HepG2 (cell line): Measurements from ENCODE around the gene NCBP3. TPM values are rescaled to one million over a fixed set of nuclear protein-coding genes. Genes with fewer than 3 reads are reported as not detected.

Source experiments
- ATF7-NPFF ChIP-seq: sonication (generic); formaldehyde crosslinking; IDR thresholded peaks from 2 replicates; pipeline ENCODE4 v1.8.1; 2023; ENCODE audit warnings: mild to moderate bottlenecking, low read depth, missing genetic modification reagents, moderate library complexity
- CENPT ChIP-seq: sonication (generic); formaldehyde crosslinking; IDR thresholded peaks from 2 replicates; pipeline ENCODE4 v1.8.0; 2022; ENCODE audit warnings: low read depth, mild to moderate bottlenecking, moderate library complexity, missing genetic modification reagents
- GATA4 ChIP-seq: sonication (generic); IDR thresholded peaks from 2 replicates; pipeline ENCODE4 v1.6.1; 2016; ENCODE audit warnings: antibody characterized with exemption, low read depth, borderline replicate concordance
- MIER2 ChIP-seq: IDR thresholded peaks from 2 replicates; pipeline ENCODE4 v1.6.1; 2016; ENCODE audit warnings: missing biosample characterization, missing genetic modification reagents
- RFX3 ChIP-seq: IDR thresholded peaks from 2 replicates; pipeline ENCODE4 v1.6.1; 2016; ENCODE audit warnings: missing biosample characterization, missing genetic modification reagents
- RXRB ChIP-seq: IDR thresholded peaks from 2 replicates; pipeline ENCODE4 v1.6.1; 2016; ENCODE audit warnings: borderline replicate concordance, missing genetic modification reagents, missing compliant biosample characterization
- TOE1 ChIP-seq: sonication (generic); formaldehyde crosslinking; IDR thresholded peaks from 2 replicates; pipeline ENCODE4 v1.4.0; 2020; ENCODE audit warnings: mild to moderate bottlenecking, missing genetic modification reagents
- ZBTB21 ChIP-seq: sonication (generic); formaldehyde crosslinking; IDR thresholded peaks from 2 replicates; pipeline ENCODE4 v1.4.0; 2020; ENCODE audit warnings: missing genetic modification reagents
- ZFP36L1 ChIP-seq: sonication (generic); formaldehyde crosslinking; IDR thresholded peaks from 2 replicates; pipeline ENCODE4 v1.8.0; 2022; ENCODE audit warnings: mild to moderate bottlenecking, missing genetic modification reagents, moderate library complexity
- ZNF138 ChIP-seq: sonication (generic); formaldehyde crosslinking; IDR thresholded peaks from 2 replicates; pipeline ENCODE4 v1.5.0; 2020; ENCODE audit warnings: mild to moderate bottlenecking, low read depth, missing genetic modification reagents
- ZNF232 ChIP-seq: sonication (generic); formaldehyde crosslinking; IDR thresholded peaks from 2 replicates; pipeline ENCODE4 v1.4.0; 2020; ENCODE audit warnings: missing genetic modification reagents, borderline replicate concordance
- ZNF292 ChIP-seq: sonication (generic); formaldehyde crosslinking; IDR thresholded peaks from 2 replicates; pipeline ENCODE4 v1.8.1; 2022; ENCODE audit warnings: mild to moderate bottlenecking, low read depth, missing genetic modification reagents, borderline replicate concordance
- ZNF616 ChIP-seq: sonication (generic); formaldehyde crosslinking; IDR thresholded peaks from 2 replicates; pipeline ENCODE4 v1.5.0; 2020; ENCODE audit warnings: low read depth, mild to moderate bottlenecking, missing genetic modification reagents
- polyA plus RNA-seq, 8 experiments: library from polyadenylated mRNA; depleted of rRNA in 3 of 8; stranded (reverse) in 7 of 8; unstranded in 1 of 8; fragments of >200 nt; fragmentation: Illumina TruSeq in 4 of 8; extraction: Trizol in 4 of 8; gene quantifications; 2 replicates each; pipeline versions ENCODE4 v1.2.1 to v1.2.3, GENCODE V29; 2011 to 2016; ENCODE audit warnings: low read depth in 4 of 8, missing spikeins in 1 of 8, mixed read lengths in 1 of 8; ENCODE audit not compliant: insufficient read depth in 1 of 8
- total RNA-seq, 5 experiments: library from RNA; depleted of rRNA; stranded (reverse); fragments of >200 nt; fragmentation: Illumina TruSeq; extraction: Trizol; gene quantifications; 2 replicates each; pipeline ENCODE4 v1.2.3, GENCODE V29; 2016; ENCODE audit warnings: low read depth in 1 of 5
- TF ChIP-seq, protein P1 (sequence below): sonication (generic); formaldehyde crosslinking; IDR thresholded peaks from 2 replicates; pipeline ENCODE4 v1.4.0; 2020; ENCODE audit warnings: missing genetic modification reagents
- TF ChIP-seq, protein P2 (sequence below): sonication (generic); formaldehyde crosslinking; IDR thresholded peaks from 2 replicates; pipeline ENCODE4 v1.5.1; 2020; ENCODE audit warnings: missing genetic modification reagents, mild to moderate bottlenecking, borderline replicate concordance
- TF ChIP-seq, protein P3 (sequence below): sonication (generic); formaldehyde crosslinking; IDR thresholded peaks from 2 replicates; pipeline ENCODE4 v1.8.0; 2022; ENCODE audit warnings: low read depth, missing genetic modification reagents
- TF ChIP-seq, protein P4 (sequence below): sonication (generic); formaldehyde crosslinking; IDR thresholded peaks from 2 replicates; pipeline ENCODE4 v1.4.0; 2020; ENCODE audit warnings: missing genetic modification reagents
- TF ChIP-seq, protein P5 (sequence below): sonication (generic); formaldehyde crosslinking; IDR thresholded peaks from 2 replicates; pipeline ENCODE4 v1.4.0; 2020; ENCODE audit warnings: missing genetic modification reagents

NCBP3 gene
- total and polyA plus RNA-seq, 2 of the 13 experiments (the other 11 are each of a cell fraction or from before 2014, with no cell fraction given) = 19.5 to 24.8 TPM

DNA sequence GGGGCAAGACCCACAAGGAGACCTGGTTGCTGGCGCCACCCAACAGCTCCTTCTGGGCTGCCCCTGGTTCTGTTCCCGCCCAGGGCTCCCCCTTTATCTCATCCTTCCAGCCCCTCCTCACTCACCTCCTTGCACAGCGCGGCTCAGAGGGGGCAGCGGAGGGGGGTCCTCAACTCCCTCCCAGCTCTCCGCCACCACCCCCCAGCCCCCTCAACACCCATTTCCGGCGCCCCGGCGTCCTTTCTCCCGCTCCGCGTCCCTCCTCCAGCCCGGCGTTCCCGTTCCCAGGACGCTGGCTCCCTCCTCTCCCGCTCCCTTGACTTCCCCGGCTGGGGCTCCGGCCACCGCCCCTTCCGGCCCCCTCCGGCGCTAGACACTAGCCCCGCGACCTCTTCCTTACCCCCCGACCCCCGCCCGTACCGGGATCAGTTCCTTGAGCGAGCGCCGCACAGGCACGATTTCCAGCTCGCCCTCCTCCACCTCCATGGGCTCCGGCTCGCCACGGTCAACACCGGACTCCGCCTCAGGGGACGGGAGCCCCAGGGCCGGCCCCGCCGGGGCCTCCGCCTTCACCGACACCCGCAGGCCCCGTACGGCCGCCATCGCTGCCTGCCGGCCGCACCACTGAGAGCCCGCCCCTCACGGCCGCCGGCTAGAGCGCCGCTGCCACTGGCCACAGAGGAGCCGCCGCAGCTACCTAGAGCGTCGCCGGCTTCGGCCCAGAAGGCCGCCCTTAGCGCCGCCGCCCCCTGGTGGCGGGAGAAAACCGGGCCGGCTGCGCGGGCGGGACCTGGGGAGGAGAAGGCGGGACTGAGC is at the start of gene NCBP3 (continued):
- TF ChIP-seq, protein P1, sequence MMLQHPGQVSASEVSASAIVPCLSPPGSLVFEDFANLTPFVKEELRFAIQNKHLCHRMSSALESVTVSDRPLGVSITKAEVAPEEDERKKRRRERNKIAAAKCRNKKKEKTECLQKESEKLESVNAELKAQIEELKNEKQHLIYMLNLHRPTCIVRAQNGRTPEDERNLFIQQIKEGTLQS (CRISPR knock-in tag) = peak; percentile 45; the same call in 1 of the 2 replicates
- TF ChIP-seq ZNF232 (CRISPR knock-in tag) (0 out of 2 replicates have a peak, but pooled peaks have one; percentile 70), MIER2 (CRISPR knock-in tag) (no peak), ZNF292 (CRISPR knock-in tag) (no peak), ZBTB21 (CRISPR knock-in tag) (no peak), TOE1 (CRISPR knock-in tag) (no peak), CENPT (CRISPR knock-in tag) (no peak), RXRB (CRISPR knock-in tag) (peak; percentile 60; the same call in 1 of the 2 replicates), ZNF616 (CRISPR knock-in tag) (no peak), ZNF138 (CRISPR knock-in tag) (no peak), RFX3 (CRISPR knock-in tag) (no peak), ATF7-NPFF (CRISPR knock-in tag) (peak; percentile 80; the same call in 1 of the 2 replicates), ZFP36L1 (CRISPR knock-in tag) (no peak), GATA4 (0 out of 2 replicates have a peak, but pooled peaks have one; percentile 37)
- TF ChIP-seq, protein P2, sequence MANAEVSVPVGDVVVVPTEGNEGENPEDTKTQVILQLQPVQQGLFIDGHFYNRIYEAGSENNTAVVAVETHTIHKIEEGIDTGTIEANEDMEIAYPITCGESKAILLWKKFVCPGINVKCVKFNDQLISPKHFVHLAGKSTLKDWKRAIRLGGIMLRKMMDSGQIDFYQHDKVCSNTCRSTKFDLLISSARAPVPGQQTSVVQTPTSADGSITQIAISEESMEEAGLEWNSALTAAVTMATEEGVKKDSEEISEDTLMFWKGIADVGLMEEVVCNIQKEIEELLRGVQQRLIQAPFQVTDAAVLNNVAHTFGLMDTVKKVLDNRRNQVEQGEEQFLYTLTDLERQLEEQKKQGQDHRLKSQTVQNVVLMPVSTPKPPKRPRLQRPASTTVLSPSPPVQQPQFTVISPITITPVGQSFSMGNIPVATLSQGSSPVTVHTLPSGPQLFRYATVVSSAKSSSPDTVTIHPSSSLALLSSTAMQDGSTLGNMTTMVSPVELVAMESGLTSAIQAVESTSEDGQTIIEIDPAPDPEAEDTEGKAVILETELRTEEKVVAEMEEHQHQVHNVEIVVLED (CRISPR knock-in tag) = peak; percentile 84
- TF ChIP-seq, protein P3, sequence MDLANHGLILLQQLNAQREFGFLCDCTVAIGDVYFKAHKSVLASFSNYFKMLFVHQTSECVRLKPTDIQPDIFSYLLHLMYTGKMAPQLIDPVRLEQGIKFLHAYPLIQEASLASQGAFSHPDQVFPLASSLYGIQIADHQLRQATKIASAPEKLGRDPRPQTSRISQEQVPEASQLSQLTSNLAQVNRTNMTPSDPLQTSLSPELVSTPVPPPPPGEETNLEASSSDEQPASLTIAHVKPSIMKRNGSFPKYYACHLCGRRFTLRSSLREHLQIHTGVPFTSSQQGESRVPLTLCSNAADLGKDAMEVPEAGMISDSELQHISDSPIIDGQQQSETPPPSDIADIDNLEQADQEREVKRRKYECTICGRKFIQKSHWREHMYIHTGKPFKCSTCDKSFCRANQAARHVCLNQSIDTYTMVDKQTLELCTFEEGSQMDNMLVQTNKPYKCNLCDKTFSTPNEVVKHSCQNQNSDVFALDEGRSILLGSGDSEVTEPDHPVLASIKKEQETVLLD (CRISPR knock-in tag) = peak; percentile 90; the same call in 1 of the 2 replicates
- TF ChIP-seq, protein P4, sequence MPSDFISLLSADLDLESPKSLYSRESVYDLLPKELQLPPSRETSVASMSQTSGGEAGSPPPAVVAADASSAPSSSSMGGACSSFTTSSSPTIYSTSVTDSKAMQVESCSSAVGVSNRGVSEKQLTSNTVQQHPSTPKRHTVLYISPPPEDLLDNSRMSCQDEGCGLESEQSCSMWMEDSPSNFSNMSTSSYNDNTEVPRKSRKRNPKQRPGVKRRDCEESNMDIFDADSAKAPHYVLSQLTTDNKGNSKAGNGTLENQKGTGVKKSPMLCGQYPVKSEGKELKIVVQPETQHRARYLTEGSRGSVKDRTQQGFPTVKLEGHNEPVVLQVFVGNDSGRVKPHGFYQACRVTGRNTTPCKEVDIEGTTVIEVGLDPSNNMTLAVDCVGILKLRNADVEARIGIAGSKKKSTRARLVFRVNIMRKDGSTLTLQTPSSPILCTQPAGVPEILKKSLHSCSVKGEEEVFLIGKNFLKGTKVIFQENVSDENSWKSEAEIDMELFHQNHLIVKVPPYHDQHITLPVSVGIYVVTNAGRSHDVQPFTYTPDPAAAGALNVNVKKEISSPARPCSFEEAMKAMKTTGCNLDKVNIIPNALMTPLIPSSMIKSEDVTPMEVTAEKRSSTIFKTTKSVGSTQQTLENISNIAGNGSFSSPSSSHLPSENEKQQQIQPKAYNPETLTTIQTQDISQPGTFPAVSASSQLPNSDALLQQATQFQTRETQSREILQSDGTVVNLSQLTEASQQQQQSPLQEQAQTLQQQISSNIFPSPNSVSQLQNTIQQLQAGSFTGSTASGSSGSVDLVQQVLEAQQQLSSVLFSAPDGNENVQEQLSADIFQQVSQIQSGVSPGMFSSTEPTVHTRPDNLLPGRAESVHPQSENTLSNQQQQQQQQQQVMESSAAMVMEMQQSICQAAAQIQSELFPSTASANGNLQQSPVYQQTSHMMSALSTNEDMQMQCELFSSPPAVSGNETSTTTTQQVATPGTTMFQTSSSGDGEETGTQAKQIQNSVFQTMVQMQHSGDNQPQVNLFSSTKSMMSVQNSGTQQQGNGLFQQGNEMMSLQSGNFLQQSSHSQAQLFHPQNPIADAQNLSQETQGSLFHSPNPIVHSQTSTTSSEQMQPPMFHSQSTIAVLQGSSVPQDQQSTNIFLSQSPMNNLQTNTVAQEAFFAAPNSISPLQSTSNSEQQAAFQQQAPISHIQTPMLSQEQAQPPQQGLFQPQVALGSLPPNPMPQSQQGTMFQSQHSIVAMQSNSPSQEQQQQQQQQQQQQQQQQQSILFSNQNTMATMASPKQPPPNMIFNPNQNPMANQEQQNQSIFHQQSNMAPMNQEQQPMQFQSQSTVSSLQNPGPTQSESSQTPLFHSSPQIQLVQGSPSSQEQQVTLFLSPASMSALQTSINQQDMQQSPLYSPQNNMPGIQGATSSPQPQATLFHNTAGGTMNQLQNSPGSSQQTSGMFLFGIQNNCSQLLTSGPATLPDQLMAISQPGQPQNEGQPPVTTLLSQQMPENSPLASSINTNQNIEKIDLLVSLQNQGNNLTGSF = peak; percentile 57; the same call in 1 of the 2 replicates
- TF ChIP-seq, protein P5, sequence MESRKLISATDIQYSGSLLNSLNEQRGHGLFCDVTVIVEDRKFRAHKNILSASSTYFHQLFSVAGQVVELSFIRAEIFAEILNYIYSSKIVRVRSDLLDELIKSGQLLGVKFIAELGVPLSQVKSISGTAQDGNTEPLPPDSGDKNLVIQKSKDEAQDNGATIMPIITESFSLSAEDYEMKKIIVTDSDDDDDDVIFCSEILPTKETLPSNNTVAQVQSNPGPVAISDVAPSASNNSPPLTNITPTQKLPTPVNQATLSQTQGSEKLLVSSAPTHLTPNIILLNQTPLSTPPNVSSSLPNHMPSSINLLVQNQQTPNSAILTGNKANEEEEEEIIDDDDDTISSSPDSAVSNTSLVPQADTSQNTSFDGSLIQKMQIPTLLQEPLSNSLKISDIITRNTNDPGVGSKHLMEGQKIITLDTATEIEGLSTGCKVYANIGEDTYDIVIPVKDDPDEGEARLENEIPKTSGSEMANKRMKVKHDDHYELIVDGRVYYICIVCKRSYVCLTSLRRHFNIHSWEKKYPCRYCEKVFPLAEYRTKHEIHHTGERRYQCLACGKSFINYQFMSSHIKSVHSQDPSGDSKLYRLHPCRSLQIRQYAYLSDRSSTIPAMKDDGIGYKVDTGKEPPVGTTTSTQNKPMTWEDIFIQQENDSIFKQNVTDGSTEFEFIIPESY = peak; percentile 53; the same call in 1 of the 2 replicates
